HepG2 (cell line): ENCODE measurements around the gene DDRGK1. TPM values are rescaled to one million over a fixed set of nuclear protein-coding genes. Genes with fewer than 3 reads are reported as not detected.

Source experiments
- ATF3 ChIP-seq: sonication (generic); formaldehyde crosslinking; IDR thresholded peaks from 2 replicates; pipeline ENCODE4 v1.4.0; 2020; ENCODE audit warnings: missing genetic modification reagents
- DMAP1 ChIP-seq: IDR thresholded peaks from 2 replicates; pipeline ENCODE4 v1.6.1; 2016
- KDM4B ChIP-seq: sonication (generic); formaldehyde crosslinking; IDR thresholded peaks from 2 replicates; pipeline ENCODE4 v1.4.0; 2020; ENCODE audit warnings: missing genetic modification reagents
- KDM5A ChIP-seq: fragments of 200-600 bp; sonication (generic); IDR thresholded peaks from 2 replicates; pipeline ENCODE4 v1.7.0; 2018; ENCODE audit warnings: antibody characterized with exemption, mild to moderate bottlenecking, low read length, borderline replicate concordance
- KDM6A ChIP-seq: IDR thresholded peaks from 2 replicates; pipeline ENCODE4 v1.6.1; 2016; ENCODE audit warnings: low read depth
- MLX ChIP-seq: IDR thresholded peaks from 2 replicates; pipeline ENCODE4 v1.6.1; 2016
- MNT ChIP-seq: fragments of 450-650 bp; IDR thresholded peaks from 2 replicates; pipeline ENCODE4 v1.6.1; 2016
- MTA3 ChIP-seq: sonication (generic); formaldehyde crosslinking; IDR thresholded peaks from 2 replicates; pipeline ENCODE4 v1.4.0; 2020; ENCODE audit warnings: missing genetic modification reagents
- NFYB ChIP-seq: sonication (generic); formaldehyde crosslinking; IDR thresholded peaks from 2 replicates; pipeline ENCODE4 v1.4.0; 2020; ENCODE audit warnings: missing genetic modification reagents
- NR2C2 ChIP-seq: sonication (generic); formaldehyde crosslinking; IDR thresholded peaks from 2 replicates; pipeline ENCODE4 v1.4.0; 2020; ENCODE audit warnings: missing genetic modification reagents, mild to moderate bottlenecking, moderate library complexity, borderline replicate concordance
- PAX8 ChIP-seq: sonication (generic); formaldehyde crosslinking; IDR thresholded peaks from 2 replicates; pipeline ENCODE4 v1.8.0; 2022; ENCODE audit warnings: mild to moderate bottlenecking, missing genetic modification reagents, borderline replicate concordance
- PBX3 ChIP-seq: sonication (generic); formaldehyde crosslinking; IDR thresholded peaks from 2 replicates; pipeline ENCODE4 v1.8.1; 2023; ENCODE audit warnings: missing genetic modification reagents, inconsistent platforms, borderline replicate concordance
- RFXAP ChIP-seq: sonication (generic); formaldehyde crosslinking; IDR thresholded peaks from 2 replicates; pipeline ENCODE4 v1.4.0; 2020; ENCODE audit warnings: missing genetic modification reagents, borderline replicate concordance
- SRY ChIP-seq: sonication (generic); formaldehyde crosslinking; IDR thresholded peaks from 2 replicates; pipeline ENCODE4 v1.8.0; 2022; ENCODE audit warnings: mild to moderate bottlenecking, missing genetic modification reagents
- TAF15 ChIP-seq: fragments of 200-400 bp; formaldehyde crosslinking; IDR thresholded peaks from one replicate; pipeline ENCODE4 v1.6.1; 2018; ENCODE audit warnings: mild to moderate bottlenecking, low read depth, low read length; ENCODE audit not compliant: poor library complexity, severe bottlenecking
- TFAP4 ChIP-seq: sonication (generic); IDR thresholded peaks from 2 replicates; pipeline ENCODE4 v1.6.1; 2016; ENCODE audit warnings: low read depth, borderline replicate concordance
- ZBTB44 ChIP-seq: sonication (generic); formaldehyde crosslinking; IDR thresholded peaks from 2 replicates; pipeline ENCODE4 v1.4.0; 2020; ENCODE audit warnings: missing genetic modification reagents
- ZEB1 ChIP-seq: IDR thresholded peaks from 2 replicates; pipeline ENCODE4 v1.6.1; 2012; ENCODE audit warnings: mild to moderate bottlenecking, low read depth, inconsistent platforms; ENCODE audit not compliant: insufficient replicate concordance
- ZNF251 ChIP-seq: sonication (generic); formaldehyde crosslinking; IDR thresholded peaks from 2 replicates; pipeline ENCODE4 v1.9.0; 2021; ENCODE audit warnings: mild to moderate bottlenecking, missing genetic modification reagents
- ZNF275 ChIP-seq: sonication (generic); formaldehyde crosslinking; IDR thresholded peaks from 2 replicates; pipeline ENCODE4 v1.8.0; 2022; ENCODE audit warnings: missing genetic modification reagents, mild to moderate bottlenecking, inconsistent platforms, borderline replicate concordance
- ZNF367 ChIP-seq: sonication (generic); formaldehyde crosslinking; IDR thresholded peaks from 2 replicates; pipeline ENCODE4 v1.4.0; 2020; ENCODE audit warnings: missing genetic modification reagents, borderline replicate concordance
- ZNF737 ChIP-seq: sonication (generic); formaldehyde crosslinking; IDR thresholded peaks from 2 replicates; pipeline ENCODE4 v1.5.0; 2020; ENCODE audit warnings: missing genetic modification reagents, mild to moderate bottlenecking, borderline replicate concordance
- ZNF761 ChIP-seq: sonication (generic); formaldehyde crosslinking; conservative IDR thresholded peaks from 2 replicates; pipeline ENCODE4 v1.4.0; 2020; ENCODE audit warnings: mild to moderate bottlenecking, missing genetic modification reagents
- ZSCAN31 ChIP-seq: sonication (generic); formaldehyde crosslinking; IDR thresholded peaks from 2 replicates; pipeline ENCODE4 v1.5.0; 2020; ENCODE audit warnings: low read depth, mild to moderate bottlenecking, missing genetic modification reagents
- polyA plus RNA-seq, 8 experiments: library from polyadenylated mRNA; depleted of rRNA in 3 of 8; stranded (reverse) in 7 of 8; unstranded in 1 of 8; fragments of >200 nt; fragmentation: Illumina TruSeq in 4 of 8; extraction: Trizol in 4 of 8; gene quantifications; 2 replicates each; pipeline versions ENCODE4 v1.2.1 to v1.2.3, GENCODE V29; 2011 to 2016; ENCODE audit warnings: low read depth in 4 of 8, missing spikeins in 1 of 8, mixed read lengths in 1 of 8; ENCODE audit not compliant: insufficient read depth in 1 of 8
- total RNA-seq, 5 experiments: library from RNA; depleted of rRNA; stranded (reverse); fragments of >200 nt; fragmentation: Illumina TruSeq; extraction: Trizol; gene quantifications; 2 replicates each; pipeline ENCODE4 v1.2.3, GENCODE V29; 2016; ENCODE audit warnings: low read depth in 1 of 5

DDRGK1 gene
- total and polyA plus RNA-seq, 2 of the 13 experiments (the other 11 are each of a cell fraction or from before 2014, with no cell fraction given): 96.7 to 149 TPM

GRCh38 chr20:3250091-3250504 lies 45.6 kb upstream of the DDRGK1 start (continued):
- TF ChIP-seq PBX3 (CRISPR knock-in tag) (no peak), ZNF367 (CRISPR knock-in tag) (no peak), NR2C2 (CRISPR knock-in tag) (peak; percentile 48; the same call in 1 of the 2 replicates), TFAP4 (no peak; the same call in 1 of the 2 replicates), ZNF251 (CRISPR knock-in tag) (no peak), MNT (no peak), MTA3 (CRISPR knock-in tag) (no peak), ZSCAN31 (0 out of 2 replicates have a peak, but pooled peaks have one; percentile 71), PAX8 (CRISPR knock-in tag) (no peak), ZBTB44 (CRISPR knock-in tag) (no peak), ZNF737 (CRISPR knock-in tag) (no peak), ATF3 (CRISPR knock-in tag) (no peak), ZNF275 (CRISPR knock-in tag) (no peak), DMAP1 (no peak), TAF15 (no peak), NFYB (CRISPR knock-in tag) (no peak), RFXAP (CRISPR knock-in tag) (no peak), KDM4B (CRISPR knock-in tag) (peak; percentile 72; the same call in 1 of the 2 replicates), KDM5A (no peak), SRY (no peak), MLX (CRISPR knock-in tag) (no peak), KDM6A (CRISPR knock-in tag) (no peak), ZNF761 (CRISPR knock-in tag) (no peak), ZEB1 (peak; percentile 37)
